K562 (cell line): ENCODE measurements around the gene CSKMT. TPM values are rescaled to one million over a fixed set of nuclear protein-coding genes. Genes with fewer than 3 reads are reported as not detected.

Experiments
- E2F6 ChIP-seq, 2 experiments: IDR thresholded peaks; 2 replicates each; pipeline ENCODE4 v1.6.1; 2011; ENCODE audit warnings: borderline replicate concordance in 1 of 2, control low read depth in 1 of 2, low read depth in 1 of 2, low read length in 1 of 2, mild to moderate bottlenecking in 1 of 2, mixed read lengths in 1 of 2, moderate library complexity in 1 of 2; ENCODE audit not compliant: insufficient read depth in 1 of 2, insufficient read length in 1 of 2, poor library complexity in 1 of 2, severe bottlenecking in 1 of 2; ENCODE audit errors: extremely low read depth in 1 of 2
- ELF2 ChIP-seq: fragments of 250-450 bp; sonication (Bioruptor Pico); IDR thresholded peaks from 2 replicates; pipeline ENCODE4 v1.5.0; 2021; ENCODE audit warnings: mild to moderate bottlenecking
- ETS1 ChIP-seq: conservative IDR thresholded peaks from 2 replicates; pipeline ENCODE4 v1.6.1; 2011; ENCODE audit warnings: low read depth, mild to moderate bottlenecking, low read length; ENCODE audit not compliant: control insufficient read depth
- FIP1L1 ChIP-seq: fragments of 200-400 bp; formaldehyde crosslinking; IDR thresholded peaks from 2 replicates; pipeline ENCODE4 v1.6.1; 2018; ENCODE audit warnings: mild to moderate bottlenecking, low read depth, low read length; ENCODE audit not compliant: poor library complexity, severe bottlenecking
- MECOM ChIP-seq: fragments of 250-450 bp; sonication (Bioruptor Pico); IDR thresholded peaks from 2 replicates; pipeline ENCODE4 v1.8.0; 2022; ENCODE audit warnings: inconsistent platforms
- PRDM10 ChIP-seq: fragments of 450-650 bp; IDR thresholded peaks from 2 replicates; pipeline ENCODE4 v1.6.1; 2018; ENCODE audit not compliant: partially characterized antibody
- REST ChIP-seq, 2 experiments: fragments of 450-650 bp; formaldehyde crosslinking in 1 of 2; IDR thresholded peaks; 2 replicates each; pipeline versions ENCODE4 v1.4.0 to v1.6.1; 2014 to 2020; ENCODE audit warnings: mild to moderate bottlenecking in 2 of 2, borderline replicate concordance in 1 of 2, low read depth in 1 of 2
- ZBTB12 ChIP-seq: fragments of 250-450 bp; sonication (Bioruptor Pico); IDR thresholded peaks from 2 replicates; pipeline ENCODE4 v1.4.0; 2020
- polyA plus RNA-seq, 8 experiments: library from polyadenylated mRNA; depleted of rRNA in 4 of 8; stranded (reverse) in 5 of 8; unstranded in 3 of 8; fragments of >200 nt; fragmentation: Nextera tagmentation in 2 of 8; fragmentation: Illumina TruSeq in 1 of 8; extraction: Ambion mirVana in 2 of 8; extraction: Trizol in 1 of 8; gene quantifications; 2 replicates each; pipeline versions ENCODE4 v1.2.1 to v1.2.3, GENCODE V29; 2011 to 2014; ENCODE audit warnings: inconsistent platforms in 1 of 8, missing spikeins in 1 of 8
- total RNA-seq, 7 experiments: library from RNA; depleted of rRNA in 6 of 7; stranded (reverse); fragments of >200 nt in 6 of 7; fragmentation: Illumina TruSeq in 2 of 7; extraction: Trizol in 2 of 7; gene quantifications; 2 replicates each; pipeline versions ENCODE4 v1.2.1 to v1.2.3, GENCODE V29; 2011 to 2021; ENCODE audit warnings: low replicate concordance in 1 of 7

CSKMT gene
- total and polyA plus RNA-seq, 9 of the 15 experiments (the other 6 are each of a cell fraction or from before 2014, with no cell fraction given), result 10.3 to 108 (median 27.2) TPM

GRCh38 chr11:62645946-62646824 lies 18.9 kb upstream of the CSKMT start, which contains the start of gene GANAB (continued):
- peak; percentile 74 for TF ChIP-seq ETS1
- TF ChIP-seq E2F6 (IDR thresholded peaks at IDR 0.05; ENCODE audit: borderline replicate concordance in 1 of 2, extremely low read depth in 1 of 2, insufficient read depth in 1 of 2, insufficient read length in 1 of 2, low read depth in 1 of 2, low read length in 1 of 2, poor library complexity in 1 of 2, severe bottlenecking in 1 of 2), result peak; percentile 11 to 80
- no peak for TF ChIP-seq MECOM (CRISPR knock-in tag)
- TF ChIP-seq ELF2 (CRISPR knock-in tag), result 0 out of 2 replicates have a peak, but pooled peaks have one; percentile 48
- TF ChIP-seq ZBTB12 (CRISPR knock-in tag), result peak; percentile 64; the same call in 1 of the 2 replicates
- TF ChIP-seq REST (IDR thresholded peaks at IDR 0.05; ENCODE audit: borderline replicate concordance), result no peak
- TF ChIP-seq REST (CRISPR knock-in tag; IDR thresholded peaks at IDR 0.05; ENCODE audit: low read depth), result peak; percentile 70; the same call in 1 of the 2 replicates
- no peak for TF ChIP-seq PRDM10
- peak; percentile 53 for TF ChIP-seq FIP1L1
